ENCODE measurements around the gene MBOAT1.

DNA sequence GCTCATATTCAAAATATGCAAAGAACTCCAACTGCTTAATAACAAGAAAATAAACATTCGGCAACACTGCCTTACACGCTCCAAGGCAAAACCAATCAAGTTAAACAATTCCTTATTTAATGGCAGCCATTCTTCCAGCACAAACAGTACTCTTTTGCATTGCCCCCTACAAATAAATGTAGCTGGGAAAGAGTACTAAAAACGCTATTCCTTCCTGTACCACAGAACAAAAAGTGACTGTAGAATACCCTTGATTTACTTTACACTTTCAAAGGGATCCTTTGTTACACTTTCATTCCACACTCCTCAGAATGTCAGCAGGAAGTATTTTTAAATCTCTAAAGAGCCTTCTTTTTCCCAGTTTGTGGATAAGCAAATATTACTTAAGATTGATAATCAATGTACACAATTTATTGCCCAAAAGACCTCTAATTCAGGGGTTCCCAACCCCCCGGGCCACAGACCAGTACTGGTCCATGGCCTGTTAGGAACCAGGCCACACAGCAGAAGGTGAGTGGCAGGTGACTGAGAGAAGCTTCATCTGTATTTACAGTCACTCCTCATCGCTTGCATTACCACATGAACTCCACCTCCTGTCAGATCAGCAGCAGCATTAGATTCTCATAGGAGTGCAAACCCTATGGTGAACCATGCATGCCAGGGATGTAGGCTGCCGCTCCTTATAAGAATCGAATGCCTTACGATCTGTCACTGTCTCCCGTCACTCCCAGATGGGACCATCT is 51.6 kb downstream of the MBOAT1 start:
- TF ChIP-seq POLR2AphosphoS5 (IDR thresholded peaks at IDR 0.05) (no peak), POLR2A (IDR thresholded peaks at IDR 0.05) (no peak)
- TF ChIP-seq, protein P1, sequence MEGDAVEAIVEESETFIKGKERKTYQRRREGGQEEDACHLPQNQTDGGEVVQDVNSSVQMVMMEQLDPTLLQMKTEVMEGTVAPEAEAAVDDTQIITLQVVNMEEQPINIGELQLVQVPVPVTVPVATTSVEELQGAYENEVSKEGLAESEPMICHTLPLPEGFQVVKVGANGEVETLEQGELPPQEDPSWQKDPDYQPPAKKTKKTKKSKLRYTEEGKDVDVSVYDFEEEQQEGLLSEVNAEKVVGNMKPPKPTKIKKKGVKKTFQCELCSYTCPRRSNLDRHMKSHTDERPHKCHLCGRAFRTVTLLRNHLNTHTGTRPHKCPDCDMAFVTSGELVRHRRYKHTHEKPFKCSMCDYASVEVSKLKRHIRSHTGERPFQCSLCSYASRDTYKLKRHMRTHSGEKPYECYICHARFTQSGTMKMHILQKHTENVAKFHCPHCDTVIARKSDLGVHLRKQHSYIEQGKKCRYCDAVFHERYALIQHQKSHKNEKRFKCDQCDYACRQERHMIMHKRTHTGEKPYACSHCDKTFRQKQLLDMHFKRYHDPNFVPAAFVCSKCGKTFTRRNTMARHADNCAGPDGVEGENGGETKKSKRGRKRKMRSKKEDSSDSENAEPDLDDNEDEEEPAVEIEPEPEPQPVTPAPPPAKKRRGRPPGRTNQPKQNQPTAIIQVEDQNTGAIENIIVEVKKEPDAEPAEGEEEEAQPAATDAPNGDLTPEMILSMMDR (IDR thresholded peaks at IDR 0.05), result no peak

Measured in stomach (tissue), 4 donors.